SK-N-SH treated with all-trans-retinoic acid at 6 μM for 48 hours (cell line): ENCODE data around the gene GMPS.

Experiments used
- ESRRG ChIP-seq: fragments of 250-450 bp; sonication (Bioruptor Pico); IDR thresholded peaks from 2 replicates; pipeline ENCODE4 v1.6.1; 2021; ENCODE audit warnings: mild to moderate bottlenecking
- OSR1 ChIP-seq: fragments of 250-450 bp; sonication (Bioruptor Pico); IDR thresholded peaks from 2 replicates; pipeline ENCODE4 v1.8.0; 2022; ENCODE audit warnings: moderate library complexity, mild to moderate bottlenecking, inconsistent platforms
- RARB ChIP-seq: fragments of 250-450 bp; sonication (Bioruptor Pico); IDR thresholded peaks from 2 replicates; pipeline ENCODE4 v1.8.0; 2021; ENCODE audit warnings: mild to moderate bottlenecking, moderate library complexity
- TOX ChIP-seq: fragments of 250-450 bp; sonication (Bioruptor Pico); IDR thresholded peaks from 2 replicates; pipeline ENCODE4 v1.8.0; 2021; ENCODE audit warnings: mild to moderate bottlenecking, moderate library complexity, borderline replicate concordance
- ZFP30 ChIP-seq: fragments of 450-650 bp; formaldehyde crosslinking; IDR thresholded peaks from 2 replicates; pipeline ENCODE4 v1.5.0; 2022; ENCODE audit warnings: mild to moderate bottlenecking, moderate library complexity
- ZNF565 ChIP-seq: fragments of 450-650 bp; formaldehyde crosslinking; conservative IDR thresholded peaks from 2 replicates; pipeline ENCODE4 v1.5.0; 2020; ENCODE audit warnings: low read depth, mild to moderate bottlenecking, moderate library complexity
- ZNF70 ChIP-seq: fragments of 450-650 bp; formaldehyde crosslinking; IDR thresholded peaks from 2 replicates; pipeline ENCODE4 v1.5.0; 2020; ENCODE audit warnings: mild to moderate bottlenecking, moderate library complexity
- ZNF8 ChIP-seq: fragments of 450-650 bp; formaldehyde crosslinking; IDR thresholded peaks from 2 replicates; pipeline ENCODE4 v1.5.0; 2020; ENCODE audit warnings: mild to moderate bottlenecking, moderate library complexity

- no peak for TF ChIP-seq RARB (CRISPR knock-in tag)
- TF ChIP-seq ZNF565 = no peak
- no peak for TF ChIP-seq TOX (CRISPR knock-in tag)
- no peak for TF ChIP-seq ESRRG
- no peak for TF ChIP-seq ZNF70 (CRISPR knock-in tag)
- no peak for TF ChIP-seq ZNF8 (CRISPR knock-in tag)
- TF ChIP-seq ZFP30 = no peak
- no peak for TF ChIP-seq OSR1 (CRISPR knock-in tag)
These were observed 75.7 kb downstream of the GMPS start for GRCh38 chr3:155946178-155946577.
